Stimulated activated CD8-positive, alpha-beta memory T cell treated with anti-CD3 and anti-CD28 coated beads, Interleukin-15, amount 100 ng/mL, for 4 hours (primary cell): ENCODE results near the gene KRT85.

ENCODE experiments used
- DNase-seq, 2 donors: peaks; one replicate each; pipeline ENCODE4 v3.0.0-alpha.2; 2020; ENCODE audit warnings: low read depth in 2 of 2

Gene KRT85

DNA sequence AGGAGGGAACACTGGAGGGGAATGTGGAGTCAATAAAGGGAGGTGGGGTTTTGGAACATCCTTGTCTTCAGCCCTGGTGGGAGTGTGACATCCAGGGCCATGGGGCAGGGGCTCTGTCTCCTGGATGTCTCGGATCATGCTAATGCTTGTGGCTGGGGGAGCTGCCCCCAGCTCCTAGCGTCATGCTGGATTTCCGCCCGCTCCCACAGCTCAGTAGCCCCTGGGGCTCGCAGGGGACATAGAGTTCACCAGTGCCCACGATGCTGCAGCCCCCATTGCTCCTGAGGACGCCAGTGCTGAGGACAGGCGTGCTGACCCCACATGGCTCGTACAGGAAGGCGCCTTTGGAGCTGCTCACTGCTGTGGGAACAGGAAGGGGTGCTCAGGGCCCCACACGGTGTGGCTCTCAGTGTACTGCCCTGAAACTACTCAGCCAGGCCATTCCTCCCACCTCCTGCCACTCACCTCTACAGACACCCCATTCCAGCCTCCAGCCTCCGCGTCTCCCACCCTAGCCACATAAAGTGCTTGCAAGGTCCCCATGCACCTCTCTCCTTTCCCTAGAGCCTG lies 27.6 kb upstream of the KRT85 start:
- DNase-seq: no peak

DNA sequence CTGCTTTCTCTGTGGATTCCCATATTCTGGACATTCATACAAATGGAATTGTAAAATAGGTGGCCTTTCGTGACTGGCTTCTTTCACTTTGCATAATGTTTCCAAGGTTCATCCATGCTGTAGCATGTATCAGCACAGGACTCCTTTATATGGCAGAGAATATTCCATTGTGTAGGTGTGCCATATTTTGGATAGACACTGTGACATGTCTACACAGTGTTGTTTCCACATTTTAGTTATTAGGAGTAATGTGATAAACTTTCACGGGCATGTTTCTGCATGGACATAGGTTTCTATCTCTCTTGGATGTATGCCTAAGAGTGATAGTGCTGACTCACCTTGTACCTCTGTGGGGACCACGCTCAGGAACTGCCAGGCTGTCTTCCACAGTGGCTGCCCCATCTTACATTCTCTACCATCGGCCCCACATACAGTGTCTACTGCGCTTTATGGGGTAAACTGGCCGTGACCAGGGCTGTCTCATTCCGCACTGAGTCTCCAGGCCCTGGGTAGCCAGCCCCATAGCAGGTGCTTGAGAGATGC lies 25.3 kb upstream of the KRT85 start:
- no peak for DNase-seq

DNA sequence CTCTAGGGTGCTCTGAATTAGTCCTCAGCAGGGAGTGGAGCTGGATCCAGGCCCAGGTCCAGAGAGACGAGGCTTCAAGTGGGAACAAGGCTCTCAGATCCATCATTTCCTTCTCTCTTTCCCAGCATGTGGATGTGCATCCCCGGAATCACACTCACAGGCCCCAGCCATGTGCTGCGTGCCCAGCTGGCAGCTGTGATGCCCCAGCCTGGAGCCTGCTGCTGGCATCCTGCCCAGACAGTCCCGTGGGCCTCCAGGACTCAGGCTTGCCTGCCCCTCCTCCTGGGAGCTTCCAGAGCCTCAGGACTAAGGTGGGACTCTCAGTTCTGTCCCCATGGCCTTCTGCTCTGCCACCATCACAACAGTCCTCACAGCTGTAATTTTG lies 24.3 kb upstream of the KRT85 start:
- DNase-seq: no peak

DNA sequence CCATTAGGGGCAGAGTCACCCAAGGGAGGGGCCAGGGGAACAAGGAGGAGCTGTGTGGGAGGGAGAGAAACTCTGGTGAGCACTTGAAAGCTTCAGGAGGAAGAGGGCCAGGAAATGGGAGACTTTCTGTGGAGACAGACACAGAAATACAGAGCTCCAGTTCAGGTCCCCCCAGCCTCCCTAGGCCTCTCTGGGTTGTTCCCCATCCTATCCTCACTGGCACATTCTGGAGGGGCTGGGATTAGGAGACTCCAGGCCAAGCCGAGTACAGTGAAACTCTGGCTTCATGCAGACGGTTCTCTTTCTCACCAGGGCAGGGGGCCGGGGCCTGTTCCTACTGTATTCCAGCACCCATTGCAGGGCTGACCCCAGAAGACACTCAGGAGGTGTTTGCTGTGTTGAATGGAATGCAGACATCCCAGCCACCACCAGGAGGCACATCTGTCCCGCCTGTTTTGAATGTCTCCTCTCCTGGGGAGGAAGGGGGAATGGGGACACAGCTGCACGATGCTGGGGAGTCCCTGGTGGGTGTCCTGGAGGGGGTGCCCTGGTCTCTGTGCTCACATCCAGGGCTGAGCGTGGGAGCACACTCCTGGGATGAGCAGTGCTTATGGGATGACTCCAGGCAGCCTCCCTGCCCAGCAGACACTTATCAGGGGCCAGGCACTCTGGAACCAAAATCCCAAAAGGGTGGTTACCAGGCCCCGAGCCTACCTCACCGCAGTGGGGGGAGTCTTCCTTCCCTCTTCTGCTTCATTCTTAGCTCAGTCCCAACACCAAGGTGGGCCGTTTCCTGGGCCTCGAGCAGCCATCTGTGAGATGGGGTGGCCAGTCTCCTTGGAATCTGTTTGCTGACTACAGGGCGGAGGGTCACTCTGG lies 23.7 kb upstream of the KRT85 start:
- DNase-seq: no peak

DNA sequence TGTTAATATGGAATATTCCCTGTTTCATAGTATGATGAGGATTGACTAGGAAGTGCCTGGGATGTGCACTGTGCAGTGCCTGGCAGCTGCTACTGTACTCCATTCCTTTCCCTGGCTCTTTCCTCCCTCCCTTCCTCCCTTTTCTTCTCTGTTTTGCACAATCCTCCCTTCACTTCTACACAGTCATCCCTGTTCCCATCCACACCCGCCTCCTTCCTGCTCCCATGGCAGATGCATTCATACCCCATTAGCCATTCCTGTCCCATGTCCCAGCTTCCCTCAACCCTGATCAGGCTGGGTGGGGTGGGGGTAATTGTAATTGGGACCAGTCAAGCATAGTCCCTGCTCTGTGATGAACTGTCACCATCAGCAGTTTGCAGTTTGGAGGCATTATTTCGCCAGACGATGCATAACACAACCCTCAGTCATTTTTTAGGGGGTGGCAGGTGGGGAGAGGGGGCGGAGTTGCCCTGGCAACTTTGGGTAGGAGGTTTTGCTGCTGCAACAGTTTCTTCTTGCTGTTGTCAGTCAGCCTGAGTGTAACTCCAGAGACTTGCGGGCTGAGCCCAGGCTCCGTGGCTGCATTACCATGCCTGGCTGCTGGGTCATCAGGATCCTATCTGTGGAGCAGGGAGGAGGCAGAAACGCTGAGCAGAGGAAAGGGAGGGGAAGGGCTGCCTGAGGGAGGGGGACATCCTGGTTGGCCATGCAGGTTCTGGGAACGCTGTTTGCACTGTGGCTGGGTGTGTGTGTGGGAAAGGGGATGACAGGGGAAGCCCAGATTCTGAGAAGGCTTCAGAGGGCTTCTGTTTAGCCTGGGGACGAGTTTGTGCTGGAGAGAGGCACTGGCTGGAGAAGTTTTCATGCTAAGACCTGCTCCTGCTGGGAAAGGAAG lies 22.3 kb upstream of the KRT85 start:
- no peak for DNase-seq

DNA sequence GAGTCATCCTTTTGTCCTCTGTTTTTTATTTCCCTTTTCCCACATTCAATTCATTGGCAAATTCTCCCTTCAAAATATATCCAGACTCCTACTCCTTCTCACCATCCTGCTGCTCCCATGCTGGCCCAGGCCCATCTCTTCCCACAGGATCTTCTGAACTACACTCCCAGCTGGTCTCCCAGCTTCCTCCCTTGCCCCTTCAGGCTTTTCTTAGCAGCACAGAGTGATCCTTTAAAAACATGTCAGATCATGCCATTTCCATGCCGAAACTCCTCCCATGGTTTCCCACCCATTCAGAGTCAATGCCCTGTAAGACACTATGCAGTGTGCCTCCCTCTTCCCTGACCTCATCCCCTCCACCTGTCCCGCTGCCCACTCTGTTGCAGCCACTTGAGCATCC lies 20.6 kb upstream of the KRT85 start:
- no peak for DNase-seq

DNA sequence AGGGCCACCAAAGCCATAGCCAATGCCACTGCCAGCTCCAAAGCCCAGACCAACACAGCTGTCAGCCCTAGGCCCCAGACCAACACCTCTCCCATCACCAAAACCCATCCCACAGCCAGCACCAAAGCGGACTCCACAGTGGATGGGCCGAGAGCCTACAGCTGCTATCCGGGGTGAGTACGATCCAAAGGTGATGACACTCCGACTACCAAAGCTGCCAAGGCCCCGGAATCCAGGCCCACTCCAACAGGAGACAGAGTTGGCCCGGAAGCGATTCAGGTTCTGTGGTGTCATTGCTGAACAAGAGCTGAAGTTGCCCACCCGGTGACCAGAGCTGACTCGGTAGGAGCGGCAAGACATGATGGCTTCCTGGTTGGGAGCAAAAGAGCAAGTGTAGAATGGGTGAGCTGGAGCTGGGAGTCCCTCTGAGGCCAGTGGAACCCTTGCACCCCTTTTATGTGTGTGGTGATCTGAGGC lies 18.0 kb upstream of the KRT85 start, which contains the start of gene KRT84:
KRT84 (minus strand) TSS at position 427 of the 477 bp plus-strand sequence; CDS start at position 360, 67 bp downstream.
- no peak for DNase-seq

DNA sequence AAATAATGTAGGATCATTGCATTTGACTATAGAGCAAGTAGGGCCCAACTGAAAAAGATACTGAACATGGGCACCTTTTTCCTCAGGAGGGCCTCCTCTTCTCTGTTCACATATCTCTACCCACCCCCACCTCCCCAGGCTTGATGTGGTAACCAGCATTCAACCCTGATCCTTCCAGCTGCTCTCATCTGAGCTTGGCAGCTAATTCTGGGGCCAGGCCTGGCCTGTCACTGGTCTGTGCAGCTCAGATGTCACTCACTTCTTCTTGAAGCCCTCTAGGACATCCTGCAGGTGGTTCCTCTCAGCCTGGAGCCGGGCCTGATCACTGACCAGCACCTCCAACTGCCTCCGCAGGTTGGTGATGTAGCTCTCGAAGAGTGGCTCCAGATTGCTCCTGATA lies 16.1 kb upstream of the KRT85 start:
- DNase-seq: no peak

DNA sequence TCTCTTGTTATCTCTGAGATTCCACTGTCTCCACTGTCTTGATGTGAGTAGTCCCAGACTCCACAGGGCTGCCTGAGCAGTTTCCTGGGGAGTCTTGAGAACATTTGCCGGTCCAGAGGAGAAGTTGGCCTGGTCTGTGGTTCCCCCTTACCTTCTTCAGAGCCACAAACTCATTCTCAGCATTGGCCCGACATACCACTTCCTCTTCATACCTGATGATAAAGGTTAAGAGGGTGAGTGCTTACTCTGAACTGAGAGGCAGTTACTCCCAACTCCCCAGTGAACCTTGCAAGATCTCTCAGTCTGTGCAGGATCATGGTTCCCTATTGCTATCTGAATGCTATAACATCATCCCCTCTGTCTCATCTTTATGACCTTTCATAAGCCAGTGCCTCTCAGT lies 15.6 kb upstream of the KRT85 start:
- no peak for DNase-seq

DNA sequence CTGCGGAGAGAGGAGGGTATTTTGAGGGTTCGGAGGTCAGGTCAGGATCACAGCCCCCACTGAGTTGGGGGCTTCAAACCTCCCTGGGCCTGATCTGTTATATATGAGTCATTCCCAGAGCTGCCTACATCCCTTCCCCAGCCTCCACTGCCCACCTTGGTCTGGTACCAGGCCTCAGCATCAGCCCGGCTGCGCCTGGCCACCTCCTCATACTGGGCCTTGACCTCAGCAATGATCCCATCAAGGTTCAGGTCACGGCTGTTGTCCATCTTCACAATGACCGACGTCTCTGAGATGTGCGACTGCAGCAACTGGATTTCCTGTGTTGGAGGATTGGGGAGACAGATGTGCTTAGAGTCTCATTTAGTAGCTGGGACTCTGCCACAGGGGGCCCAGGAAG lies 13.9 kb upstream of the KRT85 start:
- no peak for DNase-seq

DNA sequence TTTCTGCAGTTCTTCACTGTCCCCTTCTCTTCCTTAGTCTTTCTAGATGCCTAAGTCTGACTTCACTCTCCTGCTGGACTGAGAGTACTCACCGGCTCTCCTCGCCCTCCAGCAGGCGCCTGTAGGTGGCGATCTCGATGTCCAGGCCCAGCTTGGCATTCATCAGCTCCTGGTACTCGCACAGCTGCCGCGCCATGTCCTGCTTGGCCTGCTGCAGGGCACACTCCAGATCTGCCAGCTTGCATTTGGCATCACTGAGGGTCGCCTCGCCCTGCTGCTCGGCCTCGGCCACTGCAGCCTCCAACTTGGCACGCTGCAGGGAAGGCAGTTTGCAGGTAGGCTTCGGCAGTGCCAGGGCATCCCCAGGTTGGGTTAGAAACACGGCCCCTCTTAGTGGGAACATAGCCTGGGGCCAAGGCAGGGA lies 13.0 kb upstream of the KRT85 start:
- no peak for DNase-seq

DNA sequence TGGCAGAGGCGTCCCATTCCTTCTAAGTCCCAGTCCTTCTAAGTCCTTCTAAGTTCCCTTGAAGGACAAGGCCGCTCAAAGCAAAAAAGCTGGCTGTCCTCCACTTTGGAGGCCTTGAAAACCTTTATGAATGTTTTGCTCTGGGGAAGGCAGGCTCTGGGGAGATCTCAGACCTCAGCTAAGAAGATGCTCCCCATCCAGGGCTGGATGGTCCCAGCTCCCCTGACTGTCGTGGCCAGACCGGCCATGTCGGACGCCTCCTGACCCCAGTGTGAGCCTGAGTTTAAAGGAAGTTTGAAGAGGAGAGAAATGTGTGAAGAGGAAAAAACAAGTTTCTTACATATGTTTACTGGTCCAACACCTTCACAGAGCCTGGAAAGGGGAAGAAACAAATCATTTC lies 12.3 kb upstream of the KRT85 start:
- no peak for DNase-seq

DNA sequence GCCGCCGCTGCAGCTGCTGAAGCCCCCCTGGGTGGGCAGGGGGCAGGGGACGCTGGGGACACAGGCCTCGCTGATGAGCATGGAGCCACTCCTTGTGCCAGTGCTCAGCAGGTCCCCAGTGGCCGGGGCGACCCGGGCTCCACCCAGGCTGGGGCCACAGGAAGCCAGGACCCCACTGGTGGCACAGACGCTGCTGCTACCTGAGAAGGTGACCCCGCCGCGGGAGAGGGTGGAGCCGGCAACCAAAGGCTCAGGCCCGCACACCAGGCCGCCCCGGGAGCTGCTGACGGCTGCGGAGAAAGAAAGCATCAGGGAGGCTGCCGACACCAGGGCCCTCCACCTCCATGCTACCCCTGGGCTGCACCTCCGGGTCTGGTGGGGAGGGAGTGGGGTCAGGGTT lies 10.8 kb upstream of the KRT85 start:
- no peak for DNase-seq

DNA sequence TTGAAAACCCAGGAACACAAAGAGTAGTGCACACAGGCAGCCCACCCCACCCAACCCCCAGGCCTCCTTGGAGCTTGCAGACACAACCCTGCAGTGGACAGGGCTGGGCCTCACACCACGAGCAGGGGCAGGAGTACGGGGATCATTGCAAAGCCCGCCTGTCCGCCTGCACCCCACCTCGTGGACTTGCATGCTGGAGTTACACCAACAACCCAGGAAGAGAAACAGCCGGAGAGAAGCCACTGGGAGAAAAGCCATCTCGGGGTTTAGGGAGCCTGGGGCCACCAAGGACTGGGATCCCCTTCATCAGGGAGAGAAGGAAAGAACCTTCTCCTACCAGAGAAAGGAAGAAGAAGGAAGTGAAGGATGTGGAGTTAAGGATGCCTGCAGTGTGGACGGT lies 10.0 kb upstream of the KRT85 start:
- no peak for DNase-seq

DNA sequence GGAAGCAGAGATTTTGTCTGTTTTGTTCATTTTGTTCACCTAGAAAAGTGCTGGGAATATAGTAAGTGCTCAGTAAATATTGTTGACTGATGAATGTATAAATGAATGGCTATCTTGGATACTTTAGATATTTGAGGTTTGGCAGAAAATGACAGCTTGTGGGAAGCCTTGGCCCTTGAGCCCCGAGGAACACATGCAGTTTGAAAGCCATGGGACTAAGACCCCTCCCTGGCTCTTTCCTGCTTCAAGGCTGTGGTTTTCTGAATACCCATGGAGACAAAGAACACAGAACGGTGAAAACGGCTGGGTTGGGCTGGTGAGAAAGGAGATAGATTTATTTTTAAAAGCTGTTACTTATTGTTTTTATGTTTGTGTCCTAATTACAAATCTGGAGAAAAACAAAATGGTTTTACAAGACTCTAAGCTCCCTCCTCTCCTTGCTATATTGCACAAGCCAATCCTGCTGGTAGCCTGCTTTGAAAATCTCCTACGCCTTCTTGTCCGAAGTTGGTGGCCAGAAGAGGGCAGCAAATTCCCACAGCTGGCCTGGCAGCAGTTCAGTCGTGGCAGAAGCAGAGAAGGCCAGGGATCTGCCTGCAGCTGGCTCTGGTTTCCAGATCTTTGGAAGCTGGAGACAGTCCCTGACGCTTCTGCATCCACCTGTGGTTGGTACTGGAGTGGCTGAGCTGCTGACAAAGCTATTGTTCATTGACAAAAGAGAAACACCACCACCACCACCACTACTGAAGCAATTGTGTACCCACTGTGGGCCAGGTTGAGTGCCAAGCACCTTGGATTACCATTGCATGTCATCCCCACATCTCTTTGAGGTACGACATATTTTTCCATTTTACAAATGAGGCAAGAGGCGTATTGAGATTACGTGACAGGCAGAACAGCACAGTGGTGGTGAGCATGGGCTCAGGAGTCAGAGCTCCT lies 5.2 kb upstream of the KRT85 start:
- DNase-seq: peak in 1 of 2 donors; percentile 14

DNA sequence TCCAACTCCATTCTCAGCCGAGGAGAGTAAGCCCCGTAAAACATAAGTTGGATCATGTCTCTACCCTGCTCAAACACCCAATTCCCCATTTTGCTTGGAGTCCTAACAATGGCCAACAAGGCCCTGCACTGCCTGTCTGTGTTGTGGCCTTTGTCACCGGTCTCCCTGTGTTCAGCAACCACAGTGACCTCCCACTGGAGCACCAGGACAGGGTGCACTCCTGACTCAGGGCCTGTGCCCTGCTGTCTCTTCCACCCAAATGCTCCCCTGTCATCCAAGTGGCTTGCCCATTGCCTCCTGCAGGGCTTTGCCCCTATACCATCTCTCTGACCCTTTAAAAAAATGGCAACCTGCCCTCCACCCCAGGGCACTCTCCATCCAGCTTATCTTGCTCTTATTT lies 4.4 kb upstream of the KRT85 start:
- no peak for DNase-seq

DNA sequence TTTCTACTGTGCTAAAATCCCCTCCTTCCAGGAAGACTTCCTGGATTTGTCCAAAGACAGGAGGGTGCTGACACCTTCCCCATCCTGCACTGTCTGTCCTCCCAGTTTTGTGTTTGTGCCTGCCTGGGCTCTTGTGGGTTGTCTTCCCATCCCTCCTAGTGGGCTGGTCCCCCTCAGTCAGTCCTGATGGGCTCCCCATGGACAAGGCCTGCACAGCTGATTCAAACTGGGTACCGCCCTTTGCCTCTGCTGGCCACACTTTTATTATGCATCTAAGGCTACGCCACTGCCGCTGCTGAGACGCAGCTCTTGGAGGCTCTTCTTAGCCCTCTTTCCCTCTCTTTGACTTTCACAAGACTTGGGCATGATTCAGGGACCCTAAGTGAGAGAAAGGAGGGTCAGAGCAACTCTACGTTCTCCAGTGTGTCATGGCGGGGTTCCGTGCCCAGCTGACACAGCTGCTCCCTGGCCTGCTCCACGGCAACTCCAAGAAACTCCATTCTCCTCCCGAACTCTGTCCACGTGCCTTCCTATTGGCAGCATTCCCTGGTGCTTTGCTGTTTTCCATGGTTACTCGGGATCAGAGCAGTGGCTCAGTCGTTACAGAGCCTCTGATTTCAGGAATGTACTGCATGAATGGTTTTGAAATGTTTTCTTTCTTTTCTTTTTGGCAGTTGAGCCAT lies 3.8 kb upstream of the KRT85 start:
- no peak for DNase-seq

DNA sequence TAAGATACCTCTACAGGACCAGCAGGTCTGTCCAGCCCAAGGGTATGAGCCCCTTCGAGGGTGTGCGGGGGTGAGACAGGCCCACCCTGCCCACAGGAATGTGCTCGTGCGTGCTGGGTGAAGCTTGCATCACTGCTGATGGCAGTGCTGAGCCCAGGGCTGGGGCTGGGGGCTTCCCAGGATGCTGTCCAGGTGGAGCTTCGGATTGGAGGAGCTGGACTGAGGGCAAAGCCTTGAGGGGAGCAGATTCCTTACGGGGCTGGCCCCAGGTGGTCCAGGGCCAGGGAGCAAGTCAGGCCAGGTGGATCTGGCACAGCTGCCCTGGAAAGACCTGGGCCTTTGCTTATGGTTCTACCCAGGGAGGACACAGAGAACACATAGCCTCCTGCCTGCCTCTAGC lies 2.5 kb upstream of the KRT85 start:
- DNase-seq: no peak

DNA sequence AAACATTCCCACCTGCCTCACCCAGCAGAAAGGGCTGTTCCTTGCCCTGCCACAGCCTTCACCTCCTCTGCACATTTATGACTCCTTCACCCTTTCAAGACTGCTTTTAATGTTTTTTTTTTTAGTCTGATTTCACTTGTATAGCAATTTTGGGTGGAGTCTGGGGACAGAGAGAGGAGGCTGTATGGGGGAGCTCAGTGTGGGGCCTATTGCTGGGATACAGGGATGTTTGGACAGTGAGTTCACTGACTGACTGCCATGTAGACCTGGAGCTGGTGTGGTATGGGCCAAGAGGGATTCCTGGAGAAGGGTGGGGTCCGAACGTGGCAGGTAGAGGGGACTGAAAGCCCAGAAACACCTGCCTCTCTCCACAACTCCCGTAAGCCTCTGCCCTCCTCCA lies 1.9 kb upstream of the KRT85 start:
- no peak for DNase-seq

DNA sequence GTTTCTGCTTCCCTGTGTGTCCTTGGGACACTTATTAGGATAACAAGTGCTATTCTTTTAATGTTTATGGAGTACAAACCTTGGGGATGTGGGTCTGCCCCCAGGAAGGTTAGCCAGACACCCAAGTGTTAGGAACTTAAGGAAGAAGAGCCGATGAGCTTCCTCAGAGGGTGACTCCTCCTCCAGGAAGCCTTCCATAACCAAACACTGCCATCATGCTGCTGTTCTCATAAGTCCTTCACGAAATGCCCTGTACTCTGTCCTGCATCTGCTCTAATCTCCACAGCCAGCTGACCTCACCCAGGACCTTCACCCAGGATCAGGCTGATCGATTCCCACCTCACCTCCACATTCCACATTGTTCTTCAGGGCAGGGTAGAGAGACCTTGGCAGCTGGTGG lies 1.2 kb upstream of the KRT85 start:
- no peak for DNase-seq
